Fibroblast of pulmonary artery (primary cell): Measurements from ENCODE around the gene ANKRD31.
"Not testable (repeated sequence)": the region's sequence is repeated elsewhere in the genome, so short reads cannot be mapped to it uniquely, and the experiment has no call there.

Experiments
- DNase-seq: peaks from one replicate; pipeline ENCODE4 v3.0.0-alpha.2; 2010; ENCODE audit warnings: low read depth
- H3K4me3 ChIP-seq: replicated peaks from 2 replicates; pipeline ENCODE4 v1.5.1; 2011; ENCODE audit warnings: low read depth, mild to moderate bottlenecking, control low read depth, low read length, moderate library complexity
- CTCF ChIP-seq: IDR thresholded peaks from 2 replicates; pipeline ENCODE4 v1.5.1; 2011; ENCODE audit warnings: mild to moderate bottlenecking, control low read depth, low read length, inconsistent platforms; ENCODE audit errors: missing control alignments

ANKRD31 gene

GRCh38 chr5:75275756-75276155 is 39.1 kb upstream of the ANKRD31 start:
- H3K4me3 ChIP-seq, result no peak overlapping the region
- no peak for TF ChIP-seq CTCF
- DNase-seq, result no peak

GRCh38 chr5:75275147-75275546 is 38.5 kb upstream of the ANKRD31 start:
- no peak for TF ChIP-seq CTCF
- DNase-seq, result no peak
- no peak overlapping the region for H3K4me3 ChIP-seq

- no peak for DNase-seq
- no peak for TF ChIP-seq CTCF
- no peak overlapping the region for H3K4me3 ChIP-seq
Measured at GRCh38 chr5:75274486-75274885, 37.8 kb upstream of the ANKRD31 start.

- not testable (repeated sequence) for H3K4me3 ChIP-seq, DNase-seq
Measured at GRCh38 chr5:75270605-75271004, 33.9 kb upstream of the ANKRD31 start.

GRCh38 chr5:75265731-75266130 is 29.1 kb upstream of the ANKRD31 start:
- DNase-seq, result peak; percentile 56

GRCh38 chr5:75262271-75262670 is 25.6 kb upstream of the ANKRD31 start:
- no peak for DNase-seq
- TF ChIP-seq CTCF, result no peak
- H3K4me3 ChIP-seq, result no peak overlapping the region

More at GRCh38 chr5:75265731-75266130, 29.1 kb upstream of the ANKRD31 start:
- H3K4me3 ChIP-seq, result no peak overlapping the region
- TF ChIP-seq CTCF, result peak; percentile 57

GRCh38 chr5:75260708-75261107 is 24.0 kb upstream of the ANKRD31 start:
- DNase-seq, result no peak
- H3K4me3 ChIP-seq, result no peak overlapping the region
- TF ChIP-seq CTCF, result no peak

GRCh38 chr5:75250452-75250851 is 13.8 kb upstream of the ANKRD31 start:
- not testable (repeated sequence) for H3K4me3 ChIP-seq

More at GRCh38 chr5:75250452-75250851, 13.8 kb upstream of the ANKRD31 start:
- not testable (repeated sequence) for DNase-seq
